ENCODE data around the gene C1orf35. TPM values are rescaled to one million over a fixed set of nuclear protein-coding genes. Genes with fewer than 3 reads are reported as not detected.

Gene C1orf35
- total RNA-seq, 1 experiment from 2014 or later: 63.3 TPM

- Histone ChIP-seq H3F3A (ENCODE audit: low read length, unreplicated experiment) (no peaks in the 10 kb centered on the region), H3K36me3 (ENCODE audit: low read depth, low read length) (no peaks in the 10 kb centered on the region), H3K27ac (ENCODE audit: low read length) (no peak overlapping the region), H2AFZ (ENCODE audit: low read length) (no peak overlapping the region), H3K79me2 (ENCODE audit: low read length) (no peaks in the 10 kb centered on the region), H3K9me3 (ENCODE audit: low read length) (no peaks in the 10 kb centered on the region), H3K4me3 (ENCODE audit: low read length) (no peak overlapping the region), H3K9ac (ENCODE audit: low read length) (no peak overlapping the region), H3K9me2 (replicated peaks; ENCODE audit: low read length) (no peaks in the 10 kb centered on the region), H4K20me1 (ENCODE audit: low read length) (no peaks in the 10 kb centered on the region), H3K4me2 (ENCODE audit: low read length) (no peak overlapping the region), H3K4me1 (ENCODE audit: insufficient read depth, low read length) (0 out of 2 replicates have a peak, but pooled peaks cover under 1% of the 10 kb centered on the region), H3K27me3 (ENCODE audit: low read length) (peaks cover 9% of the 10 kb centered on the region)
- CTCF ChIA-PET: no interaction called here
- ATAC-seq (no peak), DNase-seq (no peak)
- POLR2A ChIA-PET (ENCODE audit: unreplicated experiment): no interaction called here
- intact Hi-C loops (cut with micrococcal nuclease): no loop called here
- no TSS peak for BruUV-seq (replicated peaks)
- TF ChIP-seq EZH2 (IDR thresholded peaks at IDR 0.05; ENCODE audit: low read length, unreplicated experiment) (no peak), CTCF (conservative IDR thresholded peaks at IDR 0.05; ENCODE audit: low read depth, low read length) (no peak), EZH2phosphoT487 (IDR thresholded peaks at IDR 0.05; ENCODE audit: borderline replicate concordance, low read length) (no peak)
Measured at GRCh38 chr1:228065543-228066347, 37.4 kb downstream of the C1orf35 start.

- H3K4me1 ChIP-seq (ENCODE audit: insufficient read depth, low read length): 0 out of 2 replicates have a peak, but pooled peaks cover 4% of the 10 kb centered on the region
- H2AFZ ChIP-seq (ENCODE audit: low read length): no peak overlapping the region
- no peak for DNase-seq
- intact Hi-C loops (cut with micrococcal nuclease): no loop called here
- peaks cover 9% of the 10 kb centered on the region for H3K27me3 ChIP-seq (ENCODE audit: low read length)
- POLR2A ChIA-PET (ENCODE audit: unreplicated experiment): no interaction called here
- H3K9ac ChIP-seq (ENCODE audit: low read length): no peak overlapping the region
- H3F3A ChIP-seq (ENCODE audit: low read length, unreplicated experiment): no peaks in the 10 kb centered on the region
- no peak for TF ChIP-seq EZH2phosphoT487 (IDR thresholded peaks at IDR 0.05; ENCODE audit: borderline replicate concordance, low read length)
- TF ChIP-seq CTCF (conservative IDR thresholded peaks at IDR 0.05; ENCODE audit: low read depth, low read length): no peak
- no peak for TF ChIP-seq EZH2 (IDR thresholded peaks at IDR 0.05; ENCODE audit: low read length, unreplicated experiment)
- H4K20me1 ChIP-seq (ENCODE audit: low read length): no peaks in the 10 kb centered on the region
- no peaks in the 10 kb centered on the region for H3K9me3 ChIP-seq (ENCODE audit: low read length)
- no peaks in the 10 kb centered on the region for H3K79me2 ChIP-seq (ENCODE audit: low read length)
- H3K4me2 ChIP-seq (ENCODE audit: low read length): no peak overlapping the region
- no peaks in the 10 kb centered on the region for H3K36me3 ChIP-seq (ENCODE audit: low read depth, low read length)
- ATAC-seq: no peak
- no peaks in the 10 kb centered on the region for H3K9me2 ChIP-seq (replicated peaks; ENCODE audit: low read length)
- H3K4me3 ChIP-seq (ENCODE audit: low read length): no peak overlapping the region
- no TSS peak for BruUV-seq (replicated peaks)
- CTCF ChIA-PET: no interaction called here
- H3K27ac ChIP-seq (ENCODE audit: low read length): no peak overlapping the region
Measured at GRCh38 chr1:228064741-228065542, 38.2 kb downstream of the C1orf35 start.

Measured in PC-3 (cell line).